Forelimb muscle (tissue), 1 donor: ENCODE measurements around the gene CCHCR1. TPM values are rescaled to one million over a fixed set of nuclear protein-coding genes. Genes with fewer than 3 reads are reported as not detected.

ENCODE experiments used
- DNase-seq: peaks from one replicate; pipeline ENCODE4 v3.0.0-alpha.2; 2013; ENCODE audit warnings: low read depth
- polyA plus RNA-seq: library from polyadenylated mRNA; unstranded; fragments of 120-200 nt; gene quantifications from one replicate; pipeline ENCODE4 v1.2.1, GENCODE V29; 2013; ENCODE audit not compliant: insufficient read length

CCHCR1 gene
- polyA plus RNA-seq, 1 donor = 14.3 TPM

DNA sequence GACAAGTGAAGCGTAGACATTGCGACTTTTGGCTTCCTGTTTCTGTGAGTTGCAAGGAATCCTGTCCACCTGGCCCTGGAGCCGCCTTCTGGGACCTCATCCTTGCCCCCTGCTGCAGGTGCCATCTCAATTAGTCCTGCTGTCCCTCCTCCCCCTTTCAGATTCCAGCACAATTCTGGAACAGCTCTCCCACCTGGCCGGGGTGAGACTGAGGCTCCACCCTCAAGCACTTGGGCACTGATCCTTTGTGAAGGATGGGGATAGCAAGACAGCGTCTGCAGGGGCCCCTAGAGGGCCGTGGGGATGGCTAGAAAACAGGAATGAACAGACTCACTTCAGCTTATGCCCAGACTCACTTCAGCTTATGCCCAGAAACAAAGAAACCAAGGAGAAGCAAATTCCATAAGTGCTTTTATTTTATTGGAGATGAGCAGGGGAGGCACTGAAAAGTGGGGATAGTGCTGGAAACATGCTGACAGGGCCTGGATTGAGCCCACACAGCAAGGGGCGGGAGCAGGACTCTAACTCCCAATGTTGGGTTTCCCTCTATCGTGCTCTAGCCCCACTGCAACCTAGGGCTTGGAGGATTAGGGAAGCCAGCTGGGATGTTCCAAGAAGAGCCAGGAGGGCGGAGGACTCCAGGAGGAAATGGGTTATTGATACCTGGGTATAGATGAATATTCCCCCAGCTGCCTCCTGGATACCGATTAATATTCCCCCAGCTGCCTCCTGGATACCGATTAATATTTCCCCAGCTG lies 46.6 kb downstream of the CCHCR1 start:
- no peak for DNase-seq

GRCh38 chr6:31107052-31107451 lies 50.5 kb downstream of the CCHCR1 start:
- DNase-seq = no peak

GRCh38 chr6:31103136-31103535 lies 54.5 kb downstream of the CCHCR1 start:
- no peak for DNase-seq

- DNase-seq = no peak
Measured at GRCh38 chr6:31098449-31098938, 59.1 kb downstream of the CCHCR1 start.

GRCh38 chr6:31096656-31097055 lies 60.9 kb downstream of the CCHCR1 start:
- DNase-seq = no peak

DNA sequence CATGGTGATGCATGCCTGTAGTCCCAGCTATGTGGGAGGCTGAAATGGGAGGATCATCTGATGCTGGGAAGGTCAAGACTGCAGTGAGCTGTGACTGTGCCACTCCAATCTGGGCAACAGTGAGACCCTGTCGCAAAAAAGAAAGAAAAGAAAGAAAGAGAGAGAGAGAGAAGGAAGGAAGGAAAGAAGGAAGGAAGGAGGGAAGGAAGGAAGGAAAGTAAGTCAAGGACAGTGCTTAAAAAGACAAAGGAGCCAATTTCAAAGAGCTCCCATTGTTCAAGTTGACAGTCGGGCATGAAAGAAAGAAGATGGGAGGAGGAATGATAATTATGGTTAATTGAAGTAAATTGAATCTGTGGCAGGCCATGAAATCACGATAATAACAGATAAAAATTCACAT lies 61.4 kb downstream of the CCHCR1 start:
- DNase-seq = no peak

DNA sequence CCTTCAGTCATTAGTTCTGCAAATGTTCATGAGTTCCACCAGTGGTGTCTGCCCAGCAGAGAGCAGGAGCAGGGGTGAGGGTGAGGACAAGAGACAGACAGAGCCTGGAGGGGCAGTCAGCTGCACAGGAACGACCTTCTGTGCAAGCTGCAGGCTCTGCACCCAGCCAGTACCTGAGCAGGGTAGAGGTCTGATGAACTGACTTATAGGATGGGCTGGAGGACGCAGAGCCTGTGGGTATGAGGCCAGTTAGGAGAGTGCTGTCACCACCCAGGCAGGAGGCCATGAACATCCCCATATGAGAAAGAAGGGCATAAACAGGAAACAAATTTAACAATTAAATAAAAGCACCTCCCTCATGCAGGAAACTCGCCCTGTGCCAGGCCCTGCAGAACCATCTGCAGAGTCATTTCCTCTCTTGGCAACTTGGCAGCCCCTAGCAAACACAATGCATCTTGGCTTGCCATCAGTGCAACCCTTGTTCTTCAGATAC lies 63.2 kb downstream of the CCHCR1 start:
- no peak for DNase-seq

- no peak for DNase-seq
Measured at GRCh38 chr6:31092769-31093505, 64.7 kb downstream of the CCHCR1 start.

Other genes with a start within 250 kb of the CCHCR1 start
- gene GTF2H4, start 249.6 kb downstream of the CCHCR1 start, polyA plus RNA-seq = 23.7 TPM
- 30.7 TPM for gene VARS2, start 243.6 kb downstream of the CCHCR1 start, polyA plus RNA-seq
- not detected for gene SFTA2, start 225.6 kb downstream of the CCHCR1 start, polyA plus RNA-seq
- not detected for gene MUCL3, start 216.8 kb downstream of the CCHCR1 start, polyA plus RNA-seq
- not detected for gene MUC21, start 174.1 kb downstream of the CCHCR1 start, polyA plus RNA-seq
- gene MUC22, start 147.3 kb downstream of the CCHCR1 start, polyA plus RNA-seq = not detected
- gene C6orf15, start 45.2 kb downstream of the CCHCR1 start, polyA plus RNA-seq = not detected
- 1.7 TPM for gene PSORS1C1, start 43.0 kb downstream of the CCHCR1 start, polyA plus RNA-seq
- gene CDSN, start 37.4 kb downstream of the CCHCR1 start, polyA plus RNA-seq = 0.06 TPM
- gene PSORS1C2, start 18.7 kb downstream of the CCHCR1 start, polyA plus RNA-seq = not detected
- gene TCF19, start 787 bp upstream of the CCHCR1 start, polyA plus RNA-seq = 8.4 TPM
- 0.56 TPM for gene POU5F1, start 12.9 kb upstream of the CCHCR1 start, polyA plus RNA-seq
- 51.5 TPM for gene HLA-C, start 114.3 kb upstream of the CCHCR1 start, polyA plus RNA-seq
- 104 TPM for gene HLA-B, start 199.4 kb upstream of the CCHCR1 start, polyA plus RNA-seq
- gene MICA, start 245.8 kb upstream of the CCHCR1 start, polyA plus RNA-seq = 5.1 TPM